Activated naive CD8-positive, alpha-beta T cell treated with anti-CD3 and anti-CD28 coated beads, Interleukin-2, amount 50 U/mL, for 16 hours (primary cell): ENCODE measurements around the gene CD84.
"Not testable (repeated sequence)": the region's sequence is repeated elsewhere in the genome, so short reads cannot be mapped to it uniquely, and the experiment has no call there.

ENCODE experiments used
- DNase-seq: peaks from one replicate; pipeline ENCODE4 v3.0.0-alpha.2; 2020; ENCODE audit warnings: low read depth, low spot score

The CD84 gene

GRCh38 chr1:160517519-160517918 is 61.8 kb downstream of the CD84 start:
- not testable (repeated sequence) for DNase-seq

GRCh38 chr1:160515908-160516307 is 63.4 kb downstream of the CD84 start:
- DNase-seq: not testable (repeated sequence)

DNA sequence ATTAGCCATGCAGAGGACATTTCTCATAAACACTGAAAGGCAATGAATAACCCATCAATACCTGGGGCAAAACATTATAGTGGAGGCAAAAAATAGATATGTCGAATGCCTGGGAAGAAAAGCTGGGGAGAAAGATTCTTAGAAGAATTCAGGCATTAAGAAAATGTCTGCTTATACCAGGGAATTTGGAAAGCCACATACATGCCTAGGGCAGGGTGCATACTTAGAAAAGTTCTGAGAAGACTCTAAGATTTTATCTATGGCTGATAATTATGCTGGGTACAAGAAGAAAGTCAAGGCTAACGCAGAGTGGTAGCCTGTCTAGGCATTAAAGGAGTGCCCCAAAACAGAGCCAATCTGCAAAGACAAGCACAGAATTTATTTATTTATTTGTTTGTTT is 74.6 kb downstream of the CD84 start:
- DNase-seq: no peak

DNA sequence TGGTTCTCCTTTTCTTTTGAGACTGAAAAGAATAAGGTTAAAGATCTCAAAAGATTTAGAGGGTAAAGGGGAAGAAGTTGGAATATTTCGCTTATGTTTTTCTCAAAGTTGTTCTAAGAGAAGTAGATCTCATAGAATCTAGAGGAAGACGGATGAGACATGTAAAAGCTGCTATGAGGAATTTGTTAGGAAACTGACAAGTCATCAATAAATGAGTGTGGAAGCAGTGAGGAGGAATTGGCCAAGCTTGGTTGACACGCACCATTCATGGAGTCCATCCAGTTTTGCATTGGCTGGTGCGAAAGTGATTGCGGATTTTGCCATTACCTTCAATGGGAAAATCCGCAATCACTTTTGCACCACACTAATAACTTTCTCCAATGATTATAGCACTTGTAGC is 76.2 kb downstream of the CD84 start:
- DNase-seq: no peak

DNA sequence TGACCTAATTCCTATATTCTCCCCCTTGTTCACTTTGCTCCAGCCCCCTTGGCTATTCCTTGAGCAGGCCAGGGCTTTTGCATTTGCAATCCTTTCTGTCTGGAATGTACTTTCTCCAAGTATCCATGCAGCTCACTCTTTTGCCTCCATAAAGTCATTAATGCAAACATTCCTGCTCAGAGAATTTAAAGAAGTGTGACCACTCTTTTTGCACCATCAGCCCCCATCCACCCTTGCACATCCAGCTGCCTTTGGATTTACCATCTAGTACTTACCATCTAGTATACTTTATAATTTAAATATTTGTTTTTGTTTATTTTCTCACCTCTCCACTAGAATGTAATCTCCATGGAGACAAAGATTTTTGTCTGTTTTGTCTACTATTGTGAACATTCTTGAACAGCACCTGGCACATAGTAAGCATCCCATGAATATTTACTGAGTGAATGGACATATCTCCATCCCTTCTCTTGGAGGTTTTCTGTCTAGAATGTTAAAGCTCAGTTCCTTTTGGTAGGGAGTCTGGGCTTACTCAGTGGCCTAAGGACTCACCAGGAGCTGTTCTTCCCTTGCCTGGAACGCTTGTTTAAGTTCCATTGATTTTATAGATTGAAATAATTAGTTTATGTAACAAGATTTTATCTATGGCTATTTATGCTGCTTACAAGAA is 78.8 kb downstream of the CD84 start:
- DNase-seq: no peak

GRCh38 chr1:160499631-160500030 is 79.7 kb downstream of the CD84 start:
- DNase-seq: no peak

GRCh38 chr1:160498301-160499065 is 80.8 kb downstream of the CD84 start:
- DNase-seq: not testable (repeated sequence)

DNA sequence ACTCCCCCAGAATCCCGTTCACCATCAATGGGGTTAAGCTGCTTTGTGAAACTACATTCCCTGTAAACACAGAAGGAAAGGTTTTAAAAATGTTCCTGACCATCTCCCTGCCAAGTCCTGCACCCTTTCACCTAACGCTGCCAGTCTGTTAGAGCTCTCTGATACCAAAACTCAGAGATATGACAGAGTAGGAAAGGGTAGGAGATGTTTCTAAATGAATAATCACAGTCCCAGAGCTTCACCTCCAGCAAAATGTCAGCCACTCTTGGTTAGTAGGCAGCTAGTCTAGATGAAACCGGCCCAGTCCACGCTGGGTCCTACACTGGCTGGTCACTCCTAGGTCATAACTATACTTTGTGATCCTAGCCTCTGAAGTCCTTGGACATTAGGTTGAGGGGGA is 83.0 kb downstream of the CD84 start:
- no peak for DNase-seq

- no peak for DNase-seq
Observed at GRCh38 chr1:160494620-160495019, 84.7 kb downstream of the CD84 start.

GRCh38 chr1:160492617-160493016 is 86.7 kb downstream of the CD84 start:
- no peak for DNase-seq

- DNase-seq: no peak
Observed at GRCh38 chr1:160491981-160492380, 87.3 kb downstream of the CD84 start.
